Trophoblast cell (in vitro differentiated cells and primary cell): ENCODE measurements around the gene UBP1.

Source experiments
- DNase-seq, 2 donors: peaks; one replicate each; pipeline ENCODE4 v3.0.0-alpha.2; 2016
- H2AFZ ChIP-seq: 2 replicates; pipeline ENCODE4 v1.6.1; 2013; ENCODE audit warnings: low read length, moderate library complexity, mild to moderate bottlenecking; ENCODE audit not compliant: insufficient read depth, poor library complexity
- H2AK5ac ChIP-seq: 2 replicates; pipeline ENCODE4 v1.6.1; 2013; ENCODE audit warnings: mild to moderate bottlenecking, low read length
- H2BK120ac ChIP-seq: 2 replicates; pipeline ENCODE4 v1.6.1; 2013; ENCODE audit warnings: low read length, mild to moderate bottlenecking, moderate library complexity; ENCODE audit not compliant: insufficient read depth, poor library complexity
- H2BK12ac ChIP-seq: 2 replicates; pipeline ENCODE4 v1.6.1; 2013; ENCODE audit warnings: mild to moderate bottlenecking, low read length, moderate library complexity
- H2BK5ac ChIP-seq: 2 replicates; pipeline ENCODE4 v1.6.1; 2013; ENCODE audit warnings: low read length, low read depth, moderate library complexity, mild to moderate bottlenecking; ENCODE audit not compliant: poor library complexity
- H3K14ac ChIP-seq: 2 replicates; pipeline ENCODE4 v1.6.1; 2013; ENCODE audit warnings: mild to moderate bottlenecking, low read length
- H3K18ac ChIP-seq: 2 replicates; pipeline ENCODE4 v1.6.1; 2013; ENCODE audit warnings: mild to moderate bottlenecking, low read length
- H3K23ac ChIP-seq: 2 replicates; pipeline ENCODE4 v1.6.1; 2013; ENCODE audit warnings: low read length
- H3K27ac ChIP-seq: 2 replicates; pipeline ENCODE4 v1.5.1; 2013; ENCODE audit warnings: low read depth, mild to moderate bottlenecking, inconsistent platforms, low read length, moderate library complexity
- H3K27me3 ChIP-seq: 2 replicates; pipeline ENCODE4 v1.6.1; 2013; ENCODE audit warnings: inconsistent platforms, mild to moderate bottlenecking, low read length, moderate library complexity; ENCODE audit not compliant: insufficient read depth
- H3K36me3 ChIP-seq, 2 experiments: 1 replicate in 1 of 2; 2 replicates in 1 of 2; pipeline ENCODE4 v1.6.1; 2013; ENCODE audit warnings: low read length in 2 of 2, mild to moderate bottlenecking in 2 of 2, moderate library complexity in 1 of 2; ENCODE audit not compliant: insufficient read depth in 2 of 2, control insufficient read depth in 1 of 2
- H3K4ac ChIP-seq: 2 replicates; pipeline ENCODE4 v1.6.1; 2013; ENCODE audit warnings: low read depth, mild to moderate bottlenecking, low read length, moderate library complexity
- H3K4me1 ChIP-seq, 2 experiments: 1 replicate in 1 of 2; 2 replicates in 1 of 2; pipeline ENCODE4 v1.6.1; 2013; ENCODE audit warnings: low read length in 2 of 2, mild to moderate bottlenecking in 2 of 2, moderate library complexity in 1 of 2; ENCODE audit not compliant: insufficient read depth in 2 of 2, control insufficient read depth in 1 of 2
- H3K4me2 ChIP-seq: 2 replicates; pipeline ENCODE4 v1.6.1; 2013; ENCODE audit warnings: inconsistent platforms, mild to moderate bottlenecking, low read length, moderate library complexity
- H3K4me3 ChIP-seq: 2 replicates; pipeline ENCODE4 v1.5.1; 2013; ENCODE audit warnings: mild to moderate bottlenecking, low read depth, low read length, inconsistent platforms
- H3K79me1 ChIP-seq: one replicate; pipeline ENCODE4 v1.6.1; 2013; ENCODE audit warnings: low read length
- H3K79me2 ChIP-seq: 2 replicates; pipeline ENCODE4 v1.6.1; 2013; ENCODE audit warnings: low read length, mild to moderate bottlenecking; ENCODE audit not compliant: control insufficient read depth, insufficient read depth, poor library complexity
- H3K9ac ChIP-seq: 2 replicates; pipeline ENCODE4 v1.6.1; 2013; ENCODE audit warnings: mild to moderate bottlenecking, low read length
- H3K9me3 ChIP-seq: 2 replicates; pipeline ENCODE4 v1.6.1; 2013; ENCODE audit warnings: low read depth, mild to moderate bottlenecking, control low read depth, inconsistent platforms, low read length; ENCODE audit not compliant: insufficient read depth
- H4K12ac ChIP-seq: 2 replicates; pipeline ENCODE4 v1.6.1; 2013; ENCODE audit warnings: low read depth, mild to moderate bottlenecking, low read length, moderate library complexity
- H4K8ac ChIP-seq: 2 replicates; pipeline ENCODE4 v1.6.1; 2013; ENCODE audit warnings: low read depth, mild to moderate bottlenecking, low read length, moderate library complexity
- H4K91ac ChIP-seq: one replicate; pipeline ENCODE4 v1.6.1; 2013; ENCODE audit warnings: low read depth, mild to moderate bottlenecking, low read length, moderate library complexity
- WGBS: extraction: QIAGEN DNeasy Blood & Tissue Kit; methylation state at CpG from one replicate; pipeline ENCODE4 v1.1.7; 2013; ENCODE audit warnings: missing lambda C conversion rate; ENCODE audit not compliant: insufficient read length, insufficient coverage; ENCODE audit errors: extremely low coverage; 5-methylcytosine and 5-hydroxymethylcytosine counted together

The UBP1 gene

DNA sequence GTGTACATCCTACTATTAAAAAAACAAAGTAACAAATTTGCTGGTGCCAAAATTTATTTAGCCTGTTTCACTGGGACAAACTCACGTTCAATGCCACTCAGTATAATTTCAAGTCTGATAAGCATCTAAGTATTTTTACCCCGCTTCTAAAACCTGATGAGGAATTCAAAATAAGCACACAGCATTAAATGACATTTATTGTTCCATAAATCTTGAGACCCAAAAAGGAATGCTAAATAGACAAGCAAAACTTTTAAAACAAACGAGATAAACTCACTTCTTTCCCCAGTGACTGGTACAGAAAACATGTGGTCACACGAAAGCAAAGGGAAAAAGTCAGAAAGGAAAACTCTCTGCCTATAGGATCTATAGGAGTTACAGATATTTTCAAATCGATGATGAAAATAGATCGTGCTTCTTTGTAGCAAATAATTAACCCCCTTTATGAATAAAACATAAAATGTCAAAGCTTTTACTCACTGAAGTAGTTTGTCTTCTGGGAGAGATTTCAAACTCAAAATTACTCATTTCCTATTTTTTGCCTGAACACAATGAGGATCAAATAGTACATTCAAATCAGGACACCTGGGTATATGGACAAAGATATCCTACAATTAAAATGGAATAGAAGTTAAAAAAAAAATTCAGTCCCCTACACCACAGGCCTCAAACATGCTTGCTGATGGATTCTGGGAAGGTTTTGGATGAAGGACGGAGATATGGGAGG, 51.7 kb downstream of the UBP1 start:
- no CpG with 5 or more reads among the region's 7 CpGs for WGBS
- H4K12ac ChIP-seq = no peak overlapping the region
- no peak overlapping the region for H3K23ac ChIP-seq
- no peak overlapping the region for H2BK120ac ChIP-seq
- H2AK5ac ChIP-seq = no peak overlapping the region
- H3K9ac ChIP-seq = no peak overlapping the region
- H3K18ac ChIP-seq = no peak overlapping the region
- H3K14ac ChIP-seq = no peak overlapping the region
- H3K4me2 ChIP-seq = no peak overlapping the region
- H3K4ac ChIP-seq = no peak overlapping the region
- peaks cover 33 to 45% of the 10 kb centered on the region in 2 experiments for H3K36me3 ChIP-seq
- H3K79me2 ChIP-seq = no peaks in the 10 kb centered on the region
- no peak overlapping the region for H3K27ac ChIP-seq
- DNase-seq = no peak
- H4K91ac ChIP-seq = no peak overlapping the region
- peaks cover 2% of the 10 kb centered on the region for H3K9me3 ChIP-seq
- H4K8ac ChIP-seq = no peak overlapping the region
- no peaks in the 10 kb centered on the region for H3K4me1 ChIP-seq
- H2BK5ac ChIP-seq = no peak overlapping the region
- no peak overlapping the region for H3K4me3 ChIP-seq
- H3K79me1 ChIP-seq = no peaks in the 10 kb centered on the region
- H3K27me3 ChIP-seq = no peaks in the 10 kb centered on the region
- no peak overlapping the region for H2BK12ac ChIP-seq
- no peak overlapping the region for H2AFZ ChIP-seq

DNA sequence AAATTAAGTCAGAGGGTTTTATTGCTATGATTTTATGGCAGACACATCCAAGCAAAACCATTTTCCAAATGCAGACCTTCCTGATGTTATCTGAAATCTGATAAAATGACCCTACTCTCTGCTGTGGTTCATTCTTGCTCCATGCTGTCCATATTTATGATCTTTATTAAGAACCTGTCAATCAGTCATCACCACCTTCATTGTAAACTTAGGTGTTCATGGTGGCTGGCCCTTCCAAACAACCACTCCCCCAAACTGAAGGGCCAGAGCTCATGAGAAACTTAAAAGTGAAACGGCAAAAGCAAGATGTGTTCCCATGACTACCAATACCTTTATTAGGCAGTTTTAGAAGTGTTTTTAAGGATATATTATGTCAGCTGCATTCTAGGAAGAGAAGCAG, 53.6 kb downstream of the UBP1 start:
- Histone ChIP-seq H3K18ac (no peak overlapping the region), H3K79me1 (no peaks in the 10 kb centered on the region), H3K4me3 (no peak overlapping the region), H4K91ac (no peak overlapping the region), H2BK120ac (no peak overlapping the region), H4K8ac (no peak overlapping the region), H3K36me3 (peaks cover 27 to 35% of the 10 kb centered on the region in 2 experiments), H3K14ac (no peak overlapping the region), H2AFZ (no peak overlapping the region), H3K27me3 (no peaks in the 10 kb centered on the region), H3K27ac (no peak overlapping the region), H3K4ac (no peak overlapping the region), H2AK5ac (no peak overlapping the region), H3K9ac (no peak overlapping the region), H2BK12ac (no peak overlapping the region), H3K23ac (no peak overlapping the region), H3K9me3 (peaks cover 2% of the 10 kb centered on the region), H4K12ac (no peak overlapping the region), H3K4me2 (no peak overlapping the region), H3K4me1 (no peaks in the 10 kb centered on the region), H2BK5ac (no peak overlapping the region), H3K79me2 (no peaks in the 10 kb centered on the region)
- no CpG with 5 or more reads among the region's 1 CpG for WGBS
- no peak for DNase-seq

DNA sequence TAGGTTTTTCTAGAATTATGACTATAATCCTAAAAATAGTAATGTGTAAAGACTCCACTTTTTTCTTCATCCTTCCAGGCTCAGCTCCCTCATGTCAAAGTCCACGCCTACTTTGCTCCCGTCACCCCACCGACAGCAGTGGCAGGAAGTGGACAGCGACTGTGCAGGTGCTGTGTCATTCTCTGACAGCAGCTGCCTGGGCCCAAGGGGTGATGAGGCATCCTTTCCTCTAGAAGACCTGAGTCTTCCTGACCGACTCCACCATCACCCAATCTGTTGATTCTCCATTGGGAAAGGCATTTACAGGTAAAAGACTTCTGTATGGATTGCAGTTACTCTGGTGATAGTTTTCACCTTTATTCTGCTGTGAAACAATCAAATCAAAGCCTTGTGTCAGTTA, 54.8 kb downstream of the UBP1 start:
- Histone ChIP-seq H2BK12ac (no peak overlapping the region), H3K18ac (no peak overlapping the region), H3K23ac (no peak overlapping the region), H2BK120ac (no peak overlapping the region), H4K8ac (no peak overlapping the region), H2AK5ac (no peak overlapping the region), H3K27ac (no peak overlapping the region), H3K79me1 (no peaks in the 10 kb centered on the region), H3K4me3 (no peak overlapping the region), H3K79me2 (no peaks in the 10 kb centered on the region), H3K9me3 (peaks cover 2% of the 10 kb centered on the region), H3K4me2 (no peak overlapping the region), H3K36me3 (peaks cover 25 to 30% of the 10 kb centered on the region in 2 experiments), H4K91ac (no peak overlapping the region), H4K12ac (no peak overlapping the region), H2BK5ac (no peak overlapping the region), H3K27me3 (no peaks in the 10 kb centered on the region), H3K14ac (no peak overlapping the region), H3K9ac (no peak overlapping the region), H3K4ac (no peak overlapping the region), H3K4me1 (no peaks in the 10 kb centered on the region), H2AFZ (no peak overlapping the region)
- no peak for DNase-seq
- WGBS = no CpG with 5 or more reads among the region's 5 CpGs

DNA sequence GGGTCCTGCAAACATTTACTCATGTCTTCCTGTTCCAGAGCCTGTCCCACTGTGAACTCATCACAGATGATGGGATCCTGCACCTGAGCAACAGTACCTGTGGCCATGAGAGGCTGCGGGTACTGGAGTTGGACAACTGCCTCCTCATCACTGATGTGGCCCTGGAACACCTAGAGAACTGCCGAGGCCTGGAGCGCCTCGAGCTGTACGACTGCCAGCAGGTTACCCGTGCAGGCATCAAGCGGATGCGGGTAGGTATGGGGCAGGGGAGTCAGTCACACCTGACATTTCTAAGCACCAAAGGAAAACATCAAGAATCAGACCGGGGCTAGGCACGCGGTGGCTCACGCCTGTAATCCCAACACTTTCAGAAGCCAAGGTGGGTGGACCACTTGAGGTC, 56.3 kb downstream of the UBP1 start:
- H3K4ac ChIP-seq = no peak overlapping the region
- peaks cover 2% of the 10 kb centered on the region for H3K9me3 ChIP-seq
- no peak overlapping the region for H3K23ac ChIP-seq
- no peaks in the 10 kb centered on the region for H3K4me1 ChIP-seq
- H3K27ac ChIP-seq = no peak overlapping the region
- no peak overlapping the region for H2BK5ac ChIP-seq
- H3K27me3 ChIP-seq = no peaks in the 10 kb centered on the region
- no peaks in the 10 kb centered on the region for H3K79me2 ChIP-seq
- peak; percentile 54 to 66 for DNase-seq
- H3K36me3 ChIP-seq = peaks cover 22 to 23% of the 10 kb centered on the region in 2 experiments
- no peak overlapping the region for H4K8ac ChIP-seq
- no peak overlapping the region for H2AK5ac ChIP-seq
- WGBS = no CpG with 5 or more reads among the region's 12 CpGs
- H3K79me1 ChIP-seq = no peaks in the 10 kb centered on the region
- no peak overlapping the region for H4K12ac ChIP-seq
- H3K4me2 ChIP-seq = no peak overlapping the region
- no peak overlapping the region for H3K9ac ChIP-seq
- H2AFZ ChIP-seq = no peak overlapping the region
- H2BK120ac ChIP-seq = no peak overlapping the region
- no peak overlapping the region for H4K91ac ChIP-seq
- H3K14ac ChIP-seq = no peak overlapping the region
- no peak overlapping the region for H3K18ac ChIP-seq
- H3K4me3 ChIP-seq = no peak overlapping the region
- no peak overlapping the region for H2BK12ac ChIP-seq
